Measurements from ENCODE around the gene LHX4.

The LHX4 gene

GRCh38 chr1:180267211-180267561 is 37.1 kb downstream of the LHX4 start:
- TF ChIP-seq, protein P1, sequence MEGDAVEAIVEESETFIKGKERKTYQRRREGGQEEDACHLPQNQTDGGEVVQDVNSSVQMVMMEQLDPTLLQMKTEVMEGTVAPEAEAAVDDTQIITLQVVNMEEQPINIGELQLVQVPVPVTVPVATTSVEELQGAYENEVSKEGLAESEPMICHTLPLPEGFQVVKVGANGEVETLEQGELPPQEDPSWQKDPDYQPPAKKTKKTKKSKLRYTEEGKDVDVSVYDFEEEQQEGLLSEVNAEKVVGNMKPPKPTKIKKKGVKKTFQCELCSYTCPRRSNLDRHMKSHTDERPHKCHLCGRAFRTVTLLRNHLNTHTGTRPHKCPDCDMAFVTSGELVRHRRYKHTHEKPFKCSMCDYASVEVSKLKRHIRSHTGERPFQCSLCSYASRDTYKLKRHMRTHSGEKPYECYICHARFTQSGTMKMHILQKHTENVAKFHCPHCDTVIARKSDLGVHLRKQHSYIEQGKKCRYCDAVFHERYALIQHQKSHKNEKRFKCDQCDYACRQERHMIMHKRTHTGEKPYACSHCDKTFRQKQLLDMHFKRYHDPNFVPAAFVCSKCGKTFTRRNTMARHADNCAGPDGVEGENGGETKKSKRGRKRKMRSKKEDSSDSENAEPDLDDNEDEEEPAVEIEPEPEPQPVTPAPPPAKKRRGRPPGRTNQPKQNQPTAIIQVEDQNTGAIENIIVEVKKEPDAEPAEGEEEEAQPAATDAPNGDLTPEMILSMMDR (conservative IDR thresholded peaks at IDR 0.05; ENCODE audit: low read depth, low read length): no peak
- H3K4me3 ChIP-seq (ENCODE audit: low read length): no peak overlapping the region
- DNase-seq (ENCODE audit: low read depth): no peak

- DNase-seq (ENCODE audit: low read depth): no peak
- H3K4me3 ChIP-seq (ENCODE audit: low read length): no peak overlapping the region
- TF ChIP-seq, protein P1 (conservative IDR thresholded peaks at IDR 0.05; ENCODE audit: low read depth, low read length): no peak
These were observed 37.9 kb downstream of the LHX4 start for GRCh38 chr1:180267761-180268555.

- no peak overlapping the region for H3K4me3 ChIP-seq (ENCODE audit: low read length)
- DNase-seq (ENCODE audit: low read depth): no peak
- TF ChIP-seq, protein P1 (conservative IDR thresholded peaks at IDR 0.05; ENCODE audit: low read depth, low read length): no peak
These were observed 38.6 kb downstream of the LHX4 start for GRCh38 chr1:180268556-180269075.

- TF ChIP-seq, protein P1 (conservative IDR thresholded peaks at IDR 0.05; ENCODE audit: low read depth, low read length): peak; percentile 55
- no peak overlapping the region for H3K4me3 ChIP-seq (ENCODE audit: low read length)
- no peak for DNase-seq (ENCODE audit: low read depth)
These were observed 39.8 kb downstream of the LHX4 start for GRCh38 chr1:180269645-180270529.

- TF ChIP-seq, protein P1 (conservative IDR thresholded peaks at IDR 0.05; ENCODE audit: low read depth, low read length): no peak
- H3K4me3 ChIP-seq (ENCODE audit: low read length): no peak overlapping the region
- no peak for DNase-seq (ENCODE audit: low read depth)
These were observed 40.6 kb downstream of the LHX4 start for GRCh38 chr1:180270530-180271271.

GRCh38 chr1:180271272-180272255 is 41.5 kb downstream of the LHX4 start:
- TF ChIP-seq, protein P1 (conservative IDR thresholded peaks at IDR 0.05; ENCODE audit: low read depth, low read length): no peak
- no peak for DNase-seq (ENCODE audit: low read depth)
- H3K4me3 ChIP-seq (ENCODE audit: low read length): no peak overlapping the region

Data from retinal pigment epithelial cell (primary cell).